ENCODE data around the gene SEPTIN8. TPM values are rescaled to one million over a fixed set of nuclear protein-coding genes. Genes with fewer than 3 reads are reported as not detected.

The SEPTIN8 gene
- total and polyA plus RNA-seq, 2 donors (not counting 1 experiment from before 2014, with no cell fraction given) = 4.0 to 5.9 TPM

GRCh38 chr5:132704875-132705274, 72.2 kb downstream of the SEPTIN8 start:
- DNase-seq = no peak
- intact Hi-C loops (cut with micrococcal nuclease) = no loop called here
- Histone ChIP-seq H4K20me1 (ENCODE audit: control insufficient read depth, insufficient read depth, low read length, poor library complexity, severe bottlenecking) (no peaks in the 10 kb centered on the region), H3K4me1 (ENCODE audit: control insufficient read depth in 2 of 2, insufficient read depth in 2 of 2, low read length in 2 of 2) (no peaks in the 10 kb centered on the region), H2AFZ (ENCODE audit: insufficient read depth, low read depth, low read length, poor library complexity, severe bottlenecking) (no peak overlapping the region), H3K27me3 (replicated peaks in 1 of 4; ENCODE audit: control extremely low read depth in 1 of 4, control insufficient read depth in 3 of 4, insufficient read depth in 4 of 4, low read length in 3 of 4) (no peaks in the 10 kb centered on the region), H3K4me3 (ENCODE audit: control extremely low read depth in 1 of 5, extremely low read depth in 1 of 5, insufficient read depth in 1 of 5, low read depth in 2 of 5, low read length in 4 of 5) (no peak overlapping the region), H3K79me2 (ENCODE audit: control insufficient read depth, insufficient read depth, low read length) (no peaks in the 10 kb centered on the region), H3K9ac (ENCODE audit: low read length) (no peak overlapping the region), H3K4me2 (replicated peaks; ENCODE audit: low read depth, low read length, poor library complexity, severe bottlenecking) (no peak overlapping the region), H3K9me3 (ENCODE audit: control extremely low read depth in 1 of 3, control insufficient read depth in 2 of 3, insufficient read depth in 1 of 3, low read length in 2 of 3) (no peaks in the 10 kb centered on the region), H3K27ac (ENCODE audit: low read length in 2 of 2) (no peak overlapping the region), H3K36me3 (replicated peaks in 1 of 2; ENCODE audit: control extremely low read depth in 1 of 2, control insufficient read depth in 1 of 2, extremely low read depth in 1 of 2, insufficient read depth in 2 of 2, low read length in 1 of 2) (peaks cover 3 to 10% of the 10 kb centered on the region in 2 experiments)
- ATAC-seq (ENCODE audit: low read depth) = no peak
- TF ChIP-seq, protein P1, sequence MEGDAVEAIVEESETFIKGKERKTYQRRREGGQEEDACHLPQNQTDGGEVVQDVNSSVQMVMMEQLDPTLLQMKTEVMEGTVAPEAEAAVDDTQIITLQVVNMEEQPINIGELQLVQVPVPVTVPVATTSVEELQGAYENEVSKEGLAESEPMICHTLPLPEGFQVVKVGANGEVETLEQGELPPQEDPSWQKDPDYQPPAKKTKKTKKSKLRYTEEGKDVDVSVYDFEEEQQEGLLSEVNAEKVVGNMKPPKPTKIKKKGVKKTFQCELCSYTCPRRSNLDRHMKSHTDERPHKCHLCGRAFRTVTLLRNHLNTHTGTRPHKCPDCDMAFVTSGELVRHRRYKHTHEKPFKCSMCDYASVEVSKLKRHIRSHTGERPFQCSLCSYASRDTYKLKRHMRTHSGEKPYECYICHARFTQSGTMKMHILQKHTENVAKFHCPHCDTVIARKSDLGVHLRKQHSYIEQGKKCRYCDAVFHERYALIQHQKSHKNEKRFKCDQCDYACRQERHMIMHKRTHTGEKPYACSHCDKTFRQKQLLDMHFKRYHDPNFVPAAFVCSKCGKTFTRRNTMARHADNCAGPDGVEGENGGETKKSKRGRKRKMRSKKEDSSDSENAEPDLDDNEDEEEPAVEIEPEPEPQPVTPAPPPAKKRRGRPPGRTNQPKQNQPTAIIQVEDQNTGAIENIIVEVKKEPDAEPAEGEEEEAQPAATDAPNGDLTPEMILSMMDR (IDR thresholded peaks at IDR 0.05) = no peak
- no peak for TF ChIP-seq EZH2 (IDR thresholded peaks at IDR 0.05; ENCODE audit: borderline replicate concordance, insufficient read depth, low read depth, low read length, poor library complexity, severe bottlenecking)
- no peak overlapping the region for H3K4me3 Mint-ChIP-seq
- CTCF ChIA-PET = no interaction called here
- H3K27me3 Mint-ChIP-seq = no peaks in the 10 kb centered on the region
- no peaks in the 10 kb centered on the region for H3K9me3 Mint-ChIP-seq (ENCODE audit: insufficient read depth)
- no peak overlapping the region for H3K27ac Mint-ChIP-seq
- no peaks in the 10 kb centered on the region for H3K4me1 Mint-ChIP-seq
- POLR2A ChIA-PET = no interaction called here
- WGBS (ENCODE audit: insufficient coverage) = no CpG with 5 or more reads among the region's 1 CpG

Other genes with a start within 250 kb of the SEPTIN8 start
- gene IL5, start 233.7 kb downstream of the SEPTIN8 start, total RNA-seq = not detected in 2 replicates
- not detected in 2 replicates for gene IL5, start 233.7 kb downstream of the SEPTIN8 start, polyA plus RNA-seq
- gene RAD50, start 220.3 kb downstream of the SEPTIN8 start, total RNA-seq = 31.7 and 32.7 TPM in 2 replicates
- 11.2 and 12.0 TPM in 2 replicates for gene RAD50, start 220.3 kb downstream of the SEPTIN8 start, polyA plus RNA-seq
- gene IL13, start 119.1 kb downstream of the SEPTIN8 start, total RNA-seq = 0.42 TPM in 1 of 2 replicates, not detected in the other
- 0.14 and 0.45 TPM in 2 replicates for gene IL13, start 119.1 kb downstream of the SEPTIN8 start, polyA plus RNA-seq
- gene IL4, start 103.2 kb downstream of the SEPTIN8 start, total RNA-seq = not detected in 2 replicates
- gene IL4, start 103.2 kb downstream of the SEPTIN8 start, polyA plus RNA-seq = not detected in 2 replicates
- 13.6 and 16.0 TPM in 2 replicates for gene KIF3A, start 39.7 kb downstream of the SEPTIN8 start, total RNA-seq
- gene KIF3A, start 39.7 kb downstream of the SEPTIN8 start, polyA plus RNA-seq = 1.3 and 1.5 TPM in 2 replicates
- 1.1 and 2.0 TPM in 2 replicates for gene CCNI2, start 29.8 kb downstream of the SEPTIN8 start, total RNA-seq
- gene CCNI2, start 29.8 kb downstream of the SEPTIN8 start, polyA plus RNA-seq = 0.04 and 0.39 TPM in 2 replicates
- gene SOWAHA, start 36.1 kb upstream of the SEPTIN8 start, total RNA-seq = not detected in 2 replicates
- gene SOWAHA, start 36.1 kb upstream of the SEPTIN8 start, polyA plus RNA-seq = not detected in 2 replicates
- 2.3 and 2.5 TPM in 2 replicates for gene SHROOM1, start 53.4 kb upstream of the SEPTIN8 start, total RNA-seq
- 1.1 and 1.3 TPM in 2 replicates for gene SHROOM1, start 53.4 kb upstream of the SEPTIN8 start, polyA plus RNA-seq
- gene GDF9, start 89.2 kb upstream of the SEPTIN8 start, total RNA-seq = 0.51 and 0.67 TPM in 2 replicates
- gene GDF9, start 89.2 kb upstream of the SEPTIN8 start, polyA plus RNA-seq = 0.62 and 0.88 TPM in 2 replicates
- gene UQCRQ, start 89.4 kb upstream of the SEPTIN8 start, total RNA-seq = 78.5 and 90.0 TPM in 2 replicates
- gene UQCRQ, start 89.4 kb upstream of the SEPTIN8 start, polyA plus RNA-seq = 57.7 and 71.1 TPM in 2 replicates
- gene LEAP2, start 96.4 kb upstream of the SEPTIN8 start, total RNA-seq = 5.4 and 5.9 TPM in 2 replicates
- gene LEAP2, start 96.4 kb upstream of the SEPTIN8 start, polyA plus RNA-seq = 2.2 and 3.4 TPM in 2 replicates
- gene AFF4, start 186.4 kb upstream of the SEPTIN8 start, total RNA-seq = 81.5 and 87.4 TPM in 2 replicates
- 16.2 and 26.1 TPM in 2 replicates for gene AFF4, start 186.4 kb upstream of the SEPTIN8 start, polyA plus RNA-seq
- 30.6 and 34.0 TPM in 2 replicates for gene ZCCHC10, start 249.3 kb upstream of the SEPTIN8 start, total RNA-seq
- 16.5 and 19.9 TPM in 2 replicates for gene ZCCHC10, start 249.3 kb upstream of the SEPTIN8 start, polyA plus RNA-seq